GM12892 (cell line): Measurements from ENCODE around the gene ZNF787.

Experiments used
- POLR2A ChIP-seq: IDR thresholded peaks from 2 replicates; pipeline ENCODE4 v1.6.1; 2011; ENCODE audit warnings: low read depth, low read length, control low read depth
- POLR2AphosphoS5 ChIP-seq: IDR thresholded peaks from 2 replicates; pipeline ENCODE4 v1.6.1; 2011; ENCODE audit warnings: low read depth, low read length, control low read depth
- TAF1 ChIP-seq: IDR thresholded peaks from 2 replicates; pipeline ENCODE4 v1.6.1; 2011; ENCODE audit warnings: low read depth, mild to moderate bottlenecking, control low read depth, low read length, borderline replicate concordance

DNA sequence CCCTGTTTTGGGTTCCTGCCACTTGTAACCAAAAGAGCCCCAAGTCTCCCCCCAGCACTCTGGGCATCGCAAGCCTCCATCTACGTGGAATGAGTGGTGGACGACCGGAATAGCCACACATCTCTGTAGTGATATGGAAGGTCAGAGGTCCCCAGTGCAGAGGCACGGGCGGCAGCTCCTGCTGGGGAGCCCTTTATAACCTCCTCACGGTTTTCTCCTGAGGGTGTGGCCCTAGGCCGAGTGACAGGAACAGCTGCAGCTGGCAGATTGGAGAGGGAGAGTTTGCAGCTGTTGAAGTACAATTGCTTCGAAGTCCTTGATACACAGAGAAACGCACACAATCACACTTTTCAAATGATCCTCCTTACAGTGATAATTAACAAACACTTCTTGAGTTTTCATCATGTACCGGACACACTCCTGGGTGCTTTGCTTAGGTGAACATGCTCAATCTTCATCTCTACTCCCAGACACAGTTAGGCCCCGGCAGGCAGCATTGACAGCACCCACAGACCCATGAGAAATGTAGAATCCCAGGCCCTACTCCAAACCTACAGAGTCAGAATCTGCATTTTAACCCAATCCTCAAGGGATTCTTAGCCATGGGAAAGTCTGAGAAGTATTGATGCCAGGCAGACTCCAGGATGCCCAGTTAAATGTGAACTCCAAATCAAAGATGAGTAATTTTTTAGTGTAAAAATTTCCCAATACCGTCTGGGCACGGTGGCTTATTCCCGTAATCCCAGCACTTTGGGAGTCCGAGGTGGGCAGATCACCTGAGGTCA lies 4.9 kb upstream of the ZNF787 start:
- no peak for TF ChIP-seq POLR2AphosphoS5
- TF ChIP-seq POLR2A: no peak
- TF ChIP-seq TAF1: no peak
